H1 (cell line): ENCODE data around the gene TAS1R1. TPM values are rescaled to one million over a fixed set of nuclear protein-coding genes. Genes with fewer than 3 reads are reported as not detected.

Experiments
- BACH1 ChIP-seq: IDR thresholded peaks from 2 replicates; pipeline ENCODE4 v1.6.1; 2012; ENCODE audit warnings: low read length, improper control_type of control experiment
- BCL11A ChIP-seq, 2 experiments: IDR thresholded peaks; one replicate each; pipeline ENCODE4 v1.6.1; 2011; ENCODE audit warnings: low read depth in 2 of 2, low read length in 2 of 2, mild to moderate bottlenecking in 2 of 2
- CHD7 ChIP-seq: fragments of 300-600 bp; sonication (generic); IDR thresholded peaks from 2 replicates; pipeline ENCODE4 v1.7.1; 2012; ENCODE audit warnings: low read length, moderate library complexity, mild to moderate bottlenecking, inconsistent platforms; ENCODE audit not compliant: insufficient replicate concordance
- CREB1 ChIP-seq: IDR thresholded peaks from 2 replicates; pipeline ENCODE4 v1.6.1; 2012; ENCODE audit warnings: inconsistent platforms
- MAFK ChIP-seq: IDR thresholded peaks from 2 replicates; pipeline ENCODE4 v1.6.1; 2012; ENCODE audit warnings: low read depth, mild to moderate bottlenecking, improper control_type of control experiment, low read length
- PHF8 ChIP-seq: fragments of 200-600 bp; sonication (generic); conservative IDR thresholded peaks from 2 replicates; pipeline ENCODE4 v1.7.1; 2012; ENCODE audit warnings: low read depth, mild to moderate bottlenecking, inconsistent platforms, low read length, moderate library complexity
- RFX5 ChIP-seq: IDR thresholded peaks from 2 replicates; pipeline ENCODE4 v1.6.1; 2011; ENCODE audit warnings: low read depth, low read length, improper control_type of control experiment, borderline replicate concordance
- SIN3A ChIP-seq, 2 experiments: IDR thresholded peaks in 1 of 2; conservative IDR thresholded peaks in 1 of 2; 2 replicates each; pipeline ENCODE4 v1.6.1; 2011 to 2012; ENCODE audit warnings: low read length in 2 of 2, improper control_type of control experiment in 1 of 2, low read depth in 1 of 2, mild to moderate bottlenecking in 1 of 2
- polyA plus RNA-seq, 7 experiments: library from polyadenylated mRNA; depleted of rRNA in 3 of 7; stranded (reverse) in 5 of 7; unstranded in 2 of 7; fragments of >200 nt in 5 of 7; fragments of 200-250 nt in 2 of 7; gene quantifications; 1 replicate in 5 of 7; 2 replicates in 1 of 7; 4 replicates in 1 of 7; pipeline versions ENCODE4 v1.2.1 to v1.2.3, GENCODE V29; 2011 to 2013; ENCODE audit warnings: missing spikeins in 2 of 7, mixed read lengths in 2 of 7
- total RNA-seq: library from RNA; stranded (reverse); fragmentation: NEBNext Ultra II Directional; extraction: Animal tissue kit (Norgen Biotek cat#: 25700); gene quantifications from 2 replicates; pipeline ENCODE4 v1.2.1, GENCODE V29; 2021

Gene TAS1R1
- total and polyA plus RNA-seq, 2 of the 8 experiments (the other 6 are each of a cell fraction or from before 2014, with no cell fraction given) = 0.26 TPM; not detected in 1

- TF ChIP-seq CHD7 (no peak), PHF8 (0 out of 2 replicates have a peak, but pooled peaks have one; percentile 15), SIN3A (conservative IDR thresholded peaks at IDR 0.05 in 1 of 2, IDR thresholded peaks at IDR 0.05 in 1 of 2; ENCODE audit: low read depth in 1 of 2, low read length in 2 of 2) (peak; percentile 2 to 33; a peak in 2 of 4 replicates), BACH1 (peak; percentile 87), CREB1 (peak; percentile 71), MAFK (peak; percentile 78; the same call in 1 of the 2 replicates), RFX5 (no peak), BCL11A (IDR thresholded peaks at IDR 0.05; ENCODE audit: low read depth in 2 of 2, low read length in 2 of 2) (no peak)
Observed at GRCh38 chr1:6601049-6601922, 46.2 kb downstream of the TAS1R1 start (continued).
